Upper lobe of right lung (tissue), 1 donor: Measurements from ENCODE around the gene MEIOSIN. TPM values are rescaled to one million over a fixed set of nuclear protein-coding genes. Genes with fewer than 3 reads are reported as not detected.
A peak's percentile ranks its signal among the peaks of the same experiment; 100 is the strongest.

Source experiments
- ATAC-seq: fragments of 200-7000 bp; cut with Tn5 transposase; one replicate; pipeline ENCODE4 v1.9.1; 2020; ENCODE audit warnings: mild to moderate bottlenecking, moderate library complexity
- DNase-seq: peaks from one replicate; pipeline ENCODE4 v3.0.0-alpha.2; 2020
- H3K27ac ChIP-seq: fragments of 200-600 bp; one replicate; pipeline ENCODE4 v1.8.0; 2022
- H3K27me3 ChIP-seq: fragments of 200-600 bp; one replicate; pipeline ENCODE4 v1.8.0; 2022; ENCODE audit warnings: mild to moderate bottlenecking
- H3K36me3 ChIP-seq: fragments of 200-600 bp; one replicate; pipeline ENCODE4 v1.8.0; 2022
- H3K4me1 ChIP-seq: fragments of 200-600 bp; one replicate; pipeline ENCODE4 v1.8.0; 2022
- H3K4me3 ChIP-seq: fragments of 200-600 bp; one replicate; pipeline ENCODE4 v1.8.0; 2022; ENCODE audit warnings: mild to moderate bottlenecking
- H3K9me3 ChIP-seq: fragments of 200-600 bp; one replicate; pipeline ENCODE4 v1.8.0; 2022
- CTCF ChIP-seq: fragments of 200-600 bp; IDR thresholded peaks from one replicate; pipeline ENCODE4 v1.8.0; 2022; ENCODE audit warnings: antibody characterized with exemption
- intact Hi-C: fragments of 100-400 bp; cut with DNase I; formaldehyde crosslinking; loops from one replicate; pipeline ENCODE4 v1.11.0; 2022
- total RNA-seq: library from RNA; stranded (reverse); fragmentation: NEBNext Ultra II Directional; extraction: Animal tissue kit (Norgen Biotek cat#: 25700); gene quantifications from one replicate; pipeline ENCODE4 v1.2.1, GENCODE V29; 2021
- donor health status: DM: no; HTN: yes; CAD: no; lungs with severe emphysema.

The MEIOSIN gene
- total RNA-seq, 1 donor from 2014 or later, result not detected

GRCh38 chr19:45782820-45783785, 49.9 kb downstream of the MEIOSIN start:
- Histone ChIP-seq H3K36me3 (peaks cover 12% of the 10 kb centered on the region), H3K9me3 (no peaks in the 10 kb centered on the region), H3K4me1 (peaks cover 22% of the 10 kb centered on the region), H3K27ac (peak overlapping the region; percentile 73), H3K27me3 (no peaks in the 10 kb centered on the region), H3K4me3 (peak overlapping the region; percentile 56)
- DNase-seq (no peak), ATAC-seq (no peak)
- intact Hi-C loops, result no loop called here
- no peak for TF ChIP-seq CTCF

DNA sequence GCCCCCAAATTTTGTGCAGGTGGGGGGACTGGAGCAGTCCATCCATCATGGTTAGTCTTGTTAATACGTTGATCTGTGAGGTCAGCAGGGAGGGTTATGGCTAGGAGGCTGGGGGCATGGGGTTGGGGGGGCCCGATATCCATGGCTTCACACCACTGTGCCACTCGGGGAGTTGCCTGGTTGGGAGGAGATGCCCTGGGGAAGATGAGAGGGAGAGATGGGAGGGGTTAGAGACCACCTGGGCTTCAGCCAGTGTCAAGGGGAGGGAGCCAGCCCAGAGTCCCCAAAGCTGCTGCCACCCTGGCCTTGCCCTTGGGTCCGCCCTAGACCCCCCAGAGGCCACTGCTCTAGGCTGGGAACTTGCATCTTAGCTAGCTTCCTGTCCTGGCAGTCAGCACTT, 50.9 kb downstream of the MEIOSIN start:
- intact Hi-C loops, result no loop called here
- ATAC-seq (no peak), DNase-seq (no peak)
- Histone ChIP-seq H3K9me3 (no peaks in the 10 kb centered on the region), H3K4me1 (peaks cover 19% of the 10 kb centered on the region), H3K27me3 (no peaks in the 10 kb centered on the region), H3K36me3 (peaks cover 22% of the 10 kb centered on the region), H3K4me3 (no peak overlapping the region), H3K27ac (peak overlapping the region; percentile 73)
- no peak for TF ChIP-seq CTCF

DNA sequence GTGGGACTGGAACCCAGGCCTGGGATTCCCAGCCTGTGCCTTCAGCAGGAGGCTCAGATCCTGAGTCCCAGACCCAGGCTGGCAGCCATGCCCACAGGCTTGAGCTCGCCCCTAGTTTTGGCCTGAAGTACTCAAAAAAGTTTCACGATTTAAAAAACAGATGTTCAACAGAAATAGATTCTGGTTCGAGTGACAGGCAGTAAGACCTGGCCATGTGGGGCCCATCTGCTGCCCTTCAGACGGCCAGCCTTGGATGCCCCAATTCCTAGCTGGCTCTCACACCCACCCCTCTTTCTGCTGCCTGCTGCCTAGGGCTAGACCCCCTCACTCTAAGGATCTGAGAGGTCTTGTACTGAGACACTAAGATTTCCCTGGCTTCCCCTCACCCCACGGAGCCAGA, 51.9 kb downstream of the MEIOSIN start:
- DNase-seq, result no peak
- Histone ChIP-seq H3K4me3 (no peak overlapping the region), H3K36me3 (peaks cover 31% of the 10 kb centered on the region), H3K27ac (peak overlapping the region; percentile 73), H3K27me3 (no peaks in the 10 kb centered on the region), H3K9me3 (no peaks in the 10 kb centered on the region), H3K4me1 (peaks cover 10% of the 10 kb centered on the region)
- no peak for ATAC-seq
- TF ChIP-seq CTCF, result no peak
- intact Hi-C loops, result no loop called here

DNA sequence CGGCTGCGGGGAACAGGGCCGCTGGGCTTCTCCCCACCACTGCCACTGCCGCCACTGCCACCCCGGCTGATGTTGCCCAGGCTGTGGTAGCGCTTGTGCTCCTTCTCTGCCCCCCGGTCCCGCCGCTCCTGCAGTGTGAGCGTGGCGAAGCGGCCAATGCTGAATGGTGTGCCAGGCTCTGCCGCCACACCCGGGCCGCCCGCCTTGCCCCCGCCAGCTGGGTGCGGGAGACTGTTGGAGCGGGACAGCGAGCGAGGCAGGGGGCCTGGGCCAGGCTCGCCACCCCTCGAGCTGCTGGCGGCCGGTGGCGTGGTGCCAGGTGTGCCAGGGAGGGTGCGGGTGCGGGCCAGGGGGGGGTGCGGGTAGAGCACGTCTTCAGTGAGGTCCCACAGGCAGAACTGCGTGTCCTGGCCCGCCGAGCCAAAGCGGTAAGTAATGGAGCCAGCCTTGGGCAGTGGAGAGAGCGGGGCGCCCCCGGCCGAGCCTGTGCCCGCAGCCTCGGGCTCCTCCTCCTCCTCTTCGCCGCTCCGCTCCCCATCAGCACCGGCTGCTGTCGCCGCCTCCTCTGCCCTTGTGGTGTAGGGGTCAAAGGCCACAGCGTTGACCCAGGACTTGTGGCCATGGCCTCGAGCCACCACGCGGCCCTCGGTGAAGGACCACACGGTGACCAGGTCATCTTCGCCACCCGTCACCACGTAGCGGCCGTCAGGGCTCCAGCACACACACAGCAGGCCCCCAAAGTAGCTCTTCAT, 52.7 kb downstream of the MEIOSIN start:
- intact Hi-C loops, result no loop called here
- no peak for ATAC-seq
- H3K27ac ChIP-seq, result no peak overlapping the region
- no peak overlapping the region for H3K4me3 ChIP-seq
- H3K4me1 ChIP-seq, result peaks cover 9% of the 10 kb centered on the region
- peaks cover 36% of the 10 kb centered on the region for H3K36me3 ChIP-seq
- DNase-seq, result no peak
- no peaks in the 10 kb centered on the region for H3K9me3 ChIP-seq
- H3K27me3 ChIP-seq, result no peaks in the 10 kb centered on the region
- TF ChIP-seq CTCF, result no peak

DNA sequence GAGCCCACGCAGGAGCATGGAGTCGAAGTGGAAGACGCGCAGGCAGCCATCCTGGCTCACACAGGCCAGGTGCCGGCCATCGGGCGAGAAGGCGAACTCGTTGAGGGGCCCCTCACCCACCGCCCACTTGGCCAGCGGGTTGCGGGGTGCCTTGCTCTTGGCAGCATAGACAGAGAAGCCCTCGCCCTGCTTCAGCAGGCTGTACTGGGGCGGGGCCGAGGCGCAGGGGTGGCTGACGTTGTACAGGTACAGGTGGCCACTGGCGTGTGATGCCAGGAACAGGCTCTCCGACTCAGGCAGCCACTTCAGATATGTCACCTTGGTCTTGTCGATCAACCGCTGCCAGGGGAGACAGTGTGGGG, 53.3 kb downstream of the MEIOSIN start:
- Histone ChIP-seq H3K4me1 (peaks cover 9% of the 10 kb centered on the region), H3K36me3 (peaks cover 36% of the 10 kb centered on the region), H3K9me3 (no peaks in the 10 kb centered on the region), H3K27me3 (no peaks in the 10 kb centered on the region), H3K4me3 (no peak overlapping the region), H3K27ac (no peak overlapping the region)
- TF ChIP-seq CTCF, result no peak
- DNase-seq, result no peak
- intact Hi-C loops, result no loop called here
- no peak for ATAC-seq
